ENCODE results near the gene CPT1C. TPM values are rescaled to one million over a fixed set of nuclear protein-coding genes. Genes with fewer than 3 reads are reported as not detected.
A peak's percentile ranks its signal among the peaks of the same experiment; 100 is the strongest.

The CPT1C gene
- polyA plus RNA-seq, 1 donor from 2014 or later, result 204 TPM

DNA sequence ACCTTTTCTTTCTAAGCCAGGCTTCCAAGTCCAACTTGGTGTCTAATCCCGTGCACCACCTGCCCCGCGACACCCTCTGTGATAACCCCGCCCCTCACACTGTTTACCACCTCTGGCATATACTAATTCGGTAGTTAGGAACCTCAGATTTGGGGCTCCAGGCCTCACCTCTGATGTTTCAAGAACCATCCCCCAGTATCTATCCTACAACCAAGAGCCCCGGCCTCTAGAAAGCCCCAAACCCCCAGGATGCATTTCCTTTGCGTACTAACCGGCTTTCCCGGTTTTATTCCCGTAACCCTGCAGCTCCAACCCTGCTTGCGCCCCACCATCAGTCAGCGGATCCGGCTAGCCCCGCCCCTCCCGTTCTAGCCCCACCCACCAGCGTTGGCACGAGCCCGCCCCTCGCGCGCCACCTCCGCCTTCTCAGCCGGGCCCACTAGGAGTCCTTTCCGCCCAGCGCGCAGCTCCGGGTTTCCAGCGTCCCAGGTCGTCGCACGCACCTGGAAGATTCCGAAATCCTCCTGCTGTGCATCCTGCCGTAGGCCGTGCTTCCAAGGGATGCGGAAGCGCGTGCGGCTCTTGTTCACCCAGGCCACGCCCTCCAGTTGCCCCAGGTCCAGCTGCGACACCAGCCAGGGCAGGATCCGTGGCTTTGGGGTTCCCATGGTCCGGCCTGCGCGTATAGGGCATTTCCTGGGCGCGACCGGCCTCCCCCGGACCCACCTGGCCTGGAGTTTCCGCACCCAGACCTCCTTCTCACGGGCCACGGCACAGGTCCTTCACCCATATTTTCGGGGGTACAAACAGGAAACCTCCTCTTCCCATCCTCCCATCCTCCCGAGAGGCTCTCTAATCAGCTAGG lies 26.5 kb upstream of the CPT1C start:
- H3K27ac ChIP-seq (ENCODE audit: low read length), result peak overlapping the region; percentile 48
- no peaks in the 10 kb centered on the region for H3K79me2 ChIP-seq (replicated peaks; ENCODE audit: insufficient read depth, low read length)
- H3K9ac ChIP-seq (ENCODE audit: low read length), result peak overlapping the region; percentile 68
- no peaks in the 10 kb centered on the region for H3K9me2 ChIP-seq (ENCODE audit: insufficient read depth, low read length)
- no peaks in the 10 kb centered on the region for H3F3A ChIP-seq (ENCODE audit: insufficient read depth, low read length, poor library complexity, severe bottlenecking)
- no peaks in the 10 kb centered on the region for H3K36me3 ChIP-seq (ENCODE audit: insufficient read depth, low read length)
- H3K4me3 ChIP-seq (ENCODE audit: low read length), result peak overlapping the region; percentile 77
- H3K27me3 ChIP-seq (ENCODE audit: insufficient read depth, low read depth, low read length), result no peaks in the 10 kb centered on the region
- no peaks in the 10 kb centered on the region for H3K9me3 ChIP-seq (ENCODE audit: low read length)
- H2AFZ ChIP-seq (ENCODE audit: low read depth, low read length), result peak overlapping the region; percentile 56
- H3K4me2 ChIP-seq (ENCODE audit: low read length), result peak overlapping the region; percentile 85
- TF ChIP-seq, protein P1, sequence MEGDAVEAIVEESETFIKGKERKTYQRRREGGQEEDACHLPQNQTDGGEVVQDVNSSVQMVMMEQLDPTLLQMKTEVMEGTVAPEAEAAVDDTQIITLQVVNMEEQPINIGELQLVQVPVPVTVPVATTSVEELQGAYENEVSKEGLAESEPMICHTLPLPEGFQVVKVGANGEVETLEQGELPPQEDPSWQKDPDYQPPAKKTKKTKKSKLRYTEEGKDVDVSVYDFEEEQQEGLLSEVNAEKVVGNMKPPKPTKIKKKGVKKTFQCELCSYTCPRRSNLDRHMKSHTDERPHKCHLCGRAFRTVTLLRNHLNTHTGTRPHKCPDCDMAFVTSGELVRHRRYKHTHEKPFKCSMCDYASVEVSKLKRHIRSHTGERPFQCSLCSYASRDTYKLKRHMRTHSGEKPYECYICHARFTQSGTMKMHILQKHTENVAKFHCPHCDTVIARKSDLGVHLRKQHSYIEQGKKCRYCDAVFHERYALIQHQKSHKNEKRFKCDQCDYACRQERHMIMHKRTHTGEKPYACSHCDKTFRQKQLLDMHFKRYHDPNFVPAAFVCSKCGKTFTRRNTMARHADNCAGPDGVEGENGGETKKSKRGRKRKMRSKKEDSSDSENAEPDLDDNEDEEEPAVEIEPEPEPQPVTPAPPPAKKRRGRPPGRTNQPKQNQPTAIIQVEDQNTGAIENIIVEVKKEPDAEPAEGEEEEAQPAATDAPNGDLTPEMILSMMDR (IDR thresholded peaks at IDR 0.05; ENCODE audit: poor library complexity, severe bottlenecking), result peak; percentile 33
- TF ChIP-seq RAD21 (conservative IDR thresholded peaks at IDR 0.05) (no peak), EZH2 (IDR thresholded peaks at IDR 0.05; ENCODE audit: borderline replicate concordance, insufficient read depth, low read length, poor library complexity, severe bottlenecking) (no peak), EP300 (conservative IDR thresholded peaks at IDR 0.05; ENCODE audit: poor library complexity, severe bottlenecking) (no peak), TAF1 (IDR thresholded peaks at IDR 0.05; ENCODE audit: low read depth) (no peak), SMC3 (conservative IDR thresholded peaks at IDR 0.05; ENCODE audit: poor library complexity) (no peak), MXI1 (conservative IDR thresholded peaks at IDR 0.05; ENCODE audit: poor library complexity, severe bottlenecking) (peak; percentile 74), POLR2AphosphoS5 (IDR thresholded peaks at IDR 0.05) (peak; percentile 49)
- TF ChIP-seq, protein P2, sequence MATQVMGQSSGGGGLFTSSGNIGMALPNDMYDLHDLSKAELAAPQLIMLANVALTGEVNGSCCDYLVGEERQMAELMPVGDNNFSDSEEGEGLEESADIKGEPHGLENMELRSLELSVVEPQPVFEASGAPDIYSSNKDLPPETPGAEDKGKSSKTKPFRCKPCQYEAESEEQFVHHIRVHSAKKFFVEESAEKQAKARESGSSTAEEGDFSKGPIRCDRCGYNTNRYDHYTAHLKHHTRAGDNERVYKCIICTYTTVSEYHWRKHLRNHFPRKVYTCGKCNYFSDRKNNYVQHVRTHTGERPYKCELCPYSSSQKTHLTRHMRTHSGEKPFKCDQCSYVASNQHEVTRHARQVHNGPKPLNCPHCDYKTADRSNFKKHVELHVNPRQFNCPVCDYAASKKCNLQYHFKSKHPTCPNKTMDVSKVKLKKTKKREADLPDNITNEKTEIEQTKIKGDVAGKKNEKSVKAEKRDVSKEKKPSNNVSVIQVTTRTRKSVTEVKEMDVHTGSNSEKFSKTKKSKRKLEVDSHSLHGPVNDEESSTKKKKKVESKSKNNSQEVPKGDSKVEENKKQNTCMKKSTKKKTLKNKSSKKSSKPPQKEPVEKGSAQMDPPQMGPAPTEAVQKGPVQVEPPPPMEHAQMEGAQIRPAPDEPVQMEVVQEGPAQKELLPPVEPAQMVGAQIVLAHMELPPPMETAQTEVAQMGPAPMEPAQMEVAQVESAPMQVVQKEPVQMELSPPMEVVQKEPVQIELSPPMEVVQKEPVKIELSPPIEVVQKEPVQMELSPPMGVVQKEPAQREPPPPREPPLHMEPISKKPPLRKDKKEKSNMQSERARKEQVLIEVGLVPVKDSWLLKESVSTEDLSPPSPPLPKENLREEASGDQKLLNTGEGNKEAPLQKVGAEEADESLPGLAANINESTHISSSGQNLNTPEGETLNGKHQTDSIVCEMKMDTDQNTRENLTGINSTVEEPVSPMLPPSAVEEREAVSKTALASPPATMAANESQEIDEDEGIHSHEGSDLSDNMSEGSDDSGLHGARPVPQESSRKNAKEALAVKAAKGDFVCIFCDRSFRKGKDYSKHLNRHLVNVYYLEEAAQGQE (IDR thresholded peaks at IDR 0.05; ENCODE audit: borderline replicate concordance), result no peak
- H4K20me1 ChIP-seq (ENCODE audit: insufficient read depth), result no peaks in the 10 kb centered on the region

DNA sequence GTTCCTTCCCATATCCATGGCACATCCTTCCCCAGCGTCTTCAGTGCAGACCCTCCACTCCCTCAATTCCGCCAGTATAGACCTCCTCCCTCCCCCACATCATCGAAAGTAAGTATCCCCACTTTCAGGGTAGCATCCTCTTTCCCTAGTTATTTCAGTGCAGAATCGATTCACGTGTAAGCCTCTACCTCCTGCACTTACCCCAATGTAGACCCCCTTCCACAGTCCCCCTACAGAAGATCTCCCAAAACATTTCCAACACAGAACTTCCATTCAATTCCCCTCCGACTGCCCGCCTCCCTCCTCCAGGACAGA lies 25.9 kb upstream of the CPT1C start:
- Histone ChIP-seq H3K4me3 (ENCODE audit: low read length) (peak overlapping the region; percentile 77), H2AFZ (ENCODE audit: low read depth, low read length) (peak overlapping the region; percentile 56), H3K9ac (ENCODE audit: low read length) (peak overlapping the region; percentile 68), H4K20me1 (ENCODE audit: insufficient read depth) (no peaks in the 10 kb centered on the region), H3K36me3 (ENCODE audit: insufficient read depth, low read length) (no peaks in the 10 kb centered on the region), H3K4me2 (ENCODE audit: low read length) (peak overlapping the region; percentile 85), H3K79me2 (replicated peaks; ENCODE audit: insufficient read depth, low read length) (no peaks in the 10 kb centered on the region), H3K27me3 (ENCODE audit: insufficient read depth, low read depth, low read length) (no peaks in the 10 kb centered on the region), H3K9me2 (ENCODE audit: insufficient read depth, low read length) (no peaks in the 10 kb centered on the region), H3F3A (ENCODE audit: insufficient read depth, low read length, poor library complexity, severe bottlenecking) (no peaks in the 10 kb centered on the region), H3K27ac (ENCODE audit: low read length) (peak overlapping the region; percentile 48), H3K9me3 (ENCODE audit: low read length) (no peaks in the 10 kb centered on the region)
- no peak for TF ChIP-seq TAF1 (IDR thresholded peaks at IDR 0.05; ENCODE audit: low read depth)
- TF ChIP-seq RAD21 (conservative IDR thresholded peaks at IDR 0.05), result no peak
